Spleen (tissue), 7 donors: Measurements from ENCODE around the gene PTBP2.

Source experiments
- POLR2A ChIP-seq, 3 donors: fragments of 450-650 bp; IDR thresholded peaks; one replicate each; pipeline ENCODE4 v1.5.1; 2017; ENCODE audit warnings: antibody characterized with exemption in 3 of 3, mild to moderate bottlenecking in 1 of 3
- TF ChIP-seq, protein P1 (sequence below), 11 experiments: fragments of 200-600 bp in 7 of 11; fragments of 450-650 bp in 4 of 11; sonication (generic) in 4 of 11; IDR thresholded peaks in 8 of 11; conservative IDR thresholded peaks in 3 of 11; 1 replicate in 7 of 11; 2 replicates in 4 of 11; pipeline versions ENCODE4 v1.4.0 to v1.8.0; 2016 to 2021; ENCODE audit warnings: antibody characterized with exemption in 11 of 11, inconsistent platforms in 4 of 11, mild to moderate bottlenecking in 1 of 11
- donor health status: DM: no; HTN: no; CAD: no; lungs with moderate emphysema.
- donor health status: DM: no; HTN: no; CAD: no.
- donor health status: DM: no; HTN: no; CAD: no.

DNA sequence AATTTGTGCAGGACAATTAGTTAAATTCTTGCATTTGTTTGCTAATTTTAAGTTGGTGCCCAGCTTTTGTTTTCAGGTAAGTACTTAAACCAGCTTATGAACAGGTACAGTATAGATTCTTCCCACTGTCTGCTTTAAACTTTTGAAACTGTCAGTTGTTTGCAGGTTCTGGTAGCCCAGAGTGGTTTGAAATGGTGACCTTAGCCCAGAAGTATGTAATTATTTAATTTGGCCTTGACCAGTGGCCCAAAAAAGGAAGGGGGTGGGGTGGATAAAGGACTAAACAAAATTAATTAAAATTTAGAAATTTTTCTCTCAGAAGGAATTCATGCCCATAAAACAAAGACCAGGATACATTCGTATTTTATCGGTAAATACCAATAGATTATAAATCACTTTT, 69.0 kb downstream of the PTBP2 start:
- TF ChIP-seq, protein P1, sequence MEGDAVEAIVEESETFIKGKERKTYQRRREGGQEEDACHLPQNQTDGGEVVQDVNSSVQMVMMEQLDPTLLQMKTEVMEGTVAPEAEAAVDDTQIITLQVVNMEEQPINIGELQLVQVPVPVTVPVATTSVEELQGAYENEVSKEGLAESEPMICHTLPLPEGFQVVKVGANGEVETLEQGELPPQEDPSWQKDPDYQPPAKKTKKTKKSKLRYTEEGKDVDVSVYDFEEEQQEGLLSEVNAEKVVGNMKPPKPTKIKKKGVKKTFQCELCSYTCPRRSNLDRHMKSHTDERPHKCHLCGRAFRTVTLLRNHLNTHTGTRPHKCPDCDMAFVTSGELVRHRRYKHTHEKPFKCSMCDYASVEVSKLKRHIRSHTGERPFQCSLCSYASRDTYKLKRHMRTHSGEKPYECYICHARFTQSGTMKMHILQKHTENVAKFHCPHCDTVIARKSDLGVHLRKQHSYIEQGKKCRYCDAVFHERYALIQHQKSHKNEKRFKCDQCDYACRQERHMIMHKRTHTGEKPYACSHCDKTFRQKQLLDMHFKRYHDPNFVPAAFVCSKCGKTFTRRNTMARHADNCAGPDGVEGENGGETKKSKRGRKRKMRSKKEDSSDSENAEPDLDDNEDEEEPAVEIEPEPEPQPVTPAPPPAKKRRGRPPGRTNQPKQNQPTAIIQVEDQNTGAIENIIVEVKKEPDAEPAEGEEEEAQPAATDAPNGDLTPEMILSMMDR (IDR thresholded peaks at IDR 0.05 in 8 of 11, conservative IDR thresholded peaks at IDR 0.05 in 3 of 11), result no peak
- TF ChIP-seq POLR2A (IDR thresholded peaks at IDR 0.05), result no peak
